Cardiac fibroblast (primary cell): Measurements from ENCODE around the gene OR10H4.

Experiments used
- DNase-seq, 2 donors: peaks; one replicate each; pipeline versions ENCODE4 v3.0.0 to v3.0.0-alpha.2; 2010; ENCODE audit warnings: low read depth in 2 of 2
- H3K4me3 ChIP-seq, 2 donors: replicated peaks in 1 of 2; 1 replicate in 1 of 2; 2 replicates in 1 of 2; pipeline ENCODE4 v1.5.1; 2011; ENCODE audit warnings: low read depth in 2 of 2, low read length in 2 of 2, mild to moderate bottlenecking in 2 of 2, moderate library complexity in 1 of 2
- TF ChIP-seq, protein P1 (sequence below): IDR thresholded peaks from one replicate; pipeline ENCODE4 v1.5.1; 2011; ENCODE audit warnings: low read depth, mild to moderate bottlenecking, low read length, inconsistent platforms

Gene OR10H4

GRCh38 chr19:15991602-15992001, 42.8 kb downstream of the OR10H4 start:
- no peak overlapping the region for H3K4me3 ChIP-seq
- TF ChIP-seq, protein P1, sequence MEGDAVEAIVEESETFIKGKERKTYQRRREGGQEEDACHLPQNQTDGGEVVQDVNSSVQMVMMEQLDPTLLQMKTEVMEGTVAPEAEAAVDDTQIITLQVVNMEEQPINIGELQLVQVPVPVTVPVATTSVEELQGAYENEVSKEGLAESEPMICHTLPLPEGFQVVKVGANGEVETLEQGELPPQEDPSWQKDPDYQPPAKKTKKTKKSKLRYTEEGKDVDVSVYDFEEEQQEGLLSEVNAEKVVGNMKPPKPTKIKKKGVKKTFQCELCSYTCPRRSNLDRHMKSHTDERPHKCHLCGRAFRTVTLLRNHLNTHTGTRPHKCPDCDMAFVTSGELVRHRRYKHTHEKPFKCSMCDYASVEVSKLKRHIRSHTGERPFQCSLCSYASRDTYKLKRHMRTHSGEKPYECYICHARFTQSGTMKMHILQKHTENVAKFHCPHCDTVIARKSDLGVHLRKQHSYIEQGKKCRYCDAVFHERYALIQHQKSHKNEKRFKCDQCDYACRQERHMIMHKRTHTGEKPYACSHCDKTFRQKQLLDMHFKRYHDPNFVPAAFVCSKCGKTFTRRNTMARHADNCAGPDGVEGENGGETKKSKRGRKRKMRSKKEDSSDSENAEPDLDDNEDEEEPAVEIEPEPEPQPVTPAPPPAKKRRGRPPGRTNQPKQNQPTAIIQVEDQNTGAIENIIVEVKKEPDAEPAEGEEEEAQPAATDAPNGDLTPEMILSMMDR, result no peak
- DNase-seq, result no peak

DNA sequence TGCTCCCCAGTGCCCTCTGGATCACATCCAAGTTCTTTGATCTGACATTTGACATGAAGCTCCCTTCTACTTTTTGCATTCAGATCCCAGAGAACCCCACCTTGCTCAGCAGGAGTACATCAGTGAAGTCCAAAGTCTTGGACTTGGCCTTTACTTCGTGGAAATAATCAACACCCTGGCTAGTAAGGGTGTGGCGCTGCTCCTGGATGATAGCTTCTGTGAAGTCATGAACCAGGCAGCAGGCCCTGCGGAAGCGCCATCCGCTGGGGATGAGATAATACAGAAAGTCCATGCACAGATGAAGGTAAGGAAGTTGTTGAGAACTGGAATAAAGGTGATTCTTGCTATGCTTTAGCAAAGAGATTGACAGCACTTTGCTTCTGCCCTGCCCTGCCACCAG, 43.2 kb downstream of the OR10H4 start:
- TF ChIP-seq, protein P1, result no peak
- DNase-seq, result no peak
- no peak overlapping the region for H3K4me3 ChIP-seq

DNA sequence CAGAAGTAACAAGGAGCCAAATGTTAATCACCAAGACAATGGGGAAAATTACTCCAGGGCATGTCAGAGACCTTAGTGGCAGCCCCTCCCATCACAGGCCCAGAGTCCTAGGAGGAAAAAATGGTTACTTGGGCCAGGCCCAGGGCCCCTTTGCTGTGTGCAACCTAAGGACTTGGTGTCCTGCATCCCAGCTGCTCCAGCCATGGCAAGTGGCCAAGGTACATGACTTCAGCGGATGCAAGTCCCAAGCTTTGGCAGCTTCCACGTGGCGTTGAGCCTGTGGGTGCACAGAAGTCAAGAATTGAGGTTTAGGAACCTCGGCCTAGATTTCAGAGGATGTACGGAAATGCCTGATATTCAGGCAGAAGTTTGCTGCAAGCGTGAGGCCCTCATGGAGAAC, 46.7 kb downstream of the OR10H4 start:
- DNase-seq, result peak in 1 of 2 donors; percentile 8
- no peak overlapping the region for H3K4me3 ChIP-seq
- TF ChIP-seq, protein P1, result no peak

DNA sequence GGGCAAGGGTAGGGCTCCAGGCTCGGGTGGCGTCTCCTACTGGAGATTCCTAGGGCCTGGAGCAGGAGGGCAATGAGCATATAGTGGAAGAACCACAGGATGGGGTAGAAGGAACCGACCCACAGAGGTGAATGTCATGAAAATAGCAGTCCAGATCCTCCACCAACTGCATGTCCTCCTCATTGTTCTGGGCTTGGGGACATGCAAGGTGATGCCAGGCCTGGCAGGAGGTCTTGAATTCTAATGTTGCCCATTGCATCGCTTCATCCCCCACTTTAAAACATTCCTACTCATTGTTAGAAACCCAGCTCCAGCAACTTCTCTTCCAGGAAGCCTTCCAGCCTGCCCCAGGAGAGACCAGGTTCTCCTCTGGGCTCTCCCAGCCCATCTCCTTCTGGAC, 49.4 kb downstream of the OR10H4 start:
- H3K4me3 ChIP-seq, result no peak overlapping the region
- TF ChIP-seq, protein P1, result no peak
- no peak for DNase-seq
